NB4 (cell line): ENCODE data around the gene TDP2.

ENCODE experiments used
- MYC ChIP-seq: IDR thresholded peaks from 2 replicates; pipeline ENCODE4 v1.6.1; 2011; ENCODE audit warnings: low read depth, low read length
- POLR2A ChIP-seq: IDR thresholded peaks from 2 replicates; pipeline ENCODE4 v1.6.1; 2011; ENCODE audit warnings: mild to moderate bottlenecking; ENCODE audit not compliant: insufficient read length; ENCODE audit errors: extremely low read depth
- TF ChIP-seq, protein P1 (sequence below): IDR thresholded peaks from one replicate; pipeline ENCODE4 v1.5.1; 2012; ENCODE audit warnings: low read depth, low read length

GRCh38 chr6:24614648-24615047 is 52.1 kb downstream of the TDP2 start:
- TF ChIP-seq, protein P1, sequence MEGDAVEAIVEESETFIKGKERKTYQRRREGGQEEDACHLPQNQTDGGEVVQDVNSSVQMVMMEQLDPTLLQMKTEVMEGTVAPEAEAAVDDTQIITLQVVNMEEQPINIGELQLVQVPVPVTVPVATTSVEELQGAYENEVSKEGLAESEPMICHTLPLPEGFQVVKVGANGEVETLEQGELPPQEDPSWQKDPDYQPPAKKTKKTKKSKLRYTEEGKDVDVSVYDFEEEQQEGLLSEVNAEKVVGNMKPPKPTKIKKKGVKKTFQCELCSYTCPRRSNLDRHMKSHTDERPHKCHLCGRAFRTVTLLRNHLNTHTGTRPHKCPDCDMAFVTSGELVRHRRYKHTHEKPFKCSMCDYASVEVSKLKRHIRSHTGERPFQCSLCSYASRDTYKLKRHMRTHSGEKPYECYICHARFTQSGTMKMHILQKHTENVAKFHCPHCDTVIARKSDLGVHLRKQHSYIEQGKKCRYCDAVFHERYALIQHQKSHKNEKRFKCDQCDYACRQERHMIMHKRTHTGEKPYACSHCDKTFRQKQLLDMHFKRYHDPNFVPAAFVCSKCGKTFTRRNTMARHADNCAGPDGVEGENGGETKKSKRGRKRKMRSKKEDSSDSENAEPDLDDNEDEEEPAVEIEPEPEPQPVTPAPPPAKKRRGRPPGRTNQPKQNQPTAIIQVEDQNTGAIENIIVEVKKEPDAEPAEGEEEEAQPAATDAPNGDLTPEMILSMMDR, result no peak
- TF ChIP-seq POLR2A, result no peak
- TF ChIP-seq MYC, result no peak
